B cell (primary cell): ENCODE results near the gene CAPN3. TPM values are rescaled to one million over a fixed set of nuclear protein-coding genes. Genes with fewer than 3 reads are reported as not detected.

Source experiments
- ATAC-seq: fragments of 200-7000 bp; cut with Tn5 transposase; one replicate; pipeline ENCODE4 v1.10.0; 2021; ENCODE audit warnings: low read depth, mild to moderate bottlenecking, moderate number of reproducible peaks, moderate library complexity
- CTCF ChIA-PET: fragments of 350-600 bp; sonication (Branson Sonifier 250); formaldehyde crosslinking; loops from one replicate; lab custom pipeline; 2021; ENCODE audit warnings: antibody characterized with exemption, inconsistent platforms; lab: Charles Lee
- POLR2A ChIA-PET: fragments of 350-600 bp; sonication (Branson Sonifier 250); formaldehyde crosslinking; loops from one replicate; lab custom pipeline; 2021; ENCODE audit warnings: antibody characterized with exemption; lab: Charles Lee
- DNase-seq: peaks from one replicate; pipeline ENCODE4 v3.0.0; 2013
- H2AFZ ChIP-seq: 2 replicates; pipeline ENCODE4 v1.6.1; 2012; ENCODE audit warnings: mild to moderate bottlenecking, low read depth, low read length; ENCODE audit not compliant: insufficient read depth, poor library complexity, severe bottlenecking
- H3K27ac ChIP-seq, 2 donors: 1 replicate in 1 of 2; 2 replicates in 1 of 2; pipeline ENCODE4 v1.5.1; 2012 to 2013; ENCODE audit warnings: low read length in 2 of 2, mild to moderate bottlenecking in 2 of 2, moderate library complexity in 1 of 2
- H3K27me3 ChIP-seq, 4 experiments: fragments of 200-600 bp in 1 of 4; sonication (generic) in 1 of 4; replicated peaks in 1 of 4; 1 replicate in 2 of 4; 2 replicates in 2 of 4; pipeline versions ENCODE4 v1.6.1 to v1.7.0; 2013 to 2016; ENCODE audit warnings: low read length in 3 of 4, mild to moderate bottlenecking in 2 of 4, mixed read lengths in 1 of 4, moderate library complexity in 1 of 4; ENCODE audit not compliant: insufficient read depth in 4 of 4, control insufficient read depth in 3 of 4; ENCODE audit errors: control extremely low read depth in 1 of 4
- H3K36me3 ChIP-seq, 2 experiments: replicated peaks in 1 of 2; 1 replicate in 1 of 2; 2 replicates in 1 of 2; pipeline versions ENCODE4 v1.6.1 to v1.7.1; 2013; ENCODE audit warnings: low read length in 1 of 2; ENCODE audit not compliant: insufficient read depth in 2 of 2, control insufficient read depth in 1 of 2; ENCODE audit errors: control extremely low read depth in 1 of 2, extremely low read depth in 1 of 2
- H3K4me1 ChIP-seq, 2 donors: fragments of 200-600 bp in 1 of 2; sonication (generic) in 1 of 2; 1 replicate in 1 of 2; 2 replicates in 1 of 2; pipeline versions ENCODE4 v1.5.1 to v1.6.1; 2013 to 2017; ENCODE audit warnings: low read length in 2 of 2; ENCODE audit not compliant: control insufficient read depth in 2 of 2, insufficient read depth in 2 of 2
- H3K4me2 ChIP-seq: replicated peaks from 2 replicates; pipeline ENCODE3; 2012; ENCODE audit warnings: mild to moderate bottlenecking, low read depth, low read length; ENCODE audit not compliant: poor library complexity, severe bottlenecking
- H3K4me3 ChIP-seq, 5 experiments: fragments of 200-600 bp in 1 of 5; sonication (generic) in 1 of 5; 1 replicate in 3 of 5; 2 replicates in 2 of 5; pipeline versions ENCODE4 v1.5.1 to v1.7.0; 2011 to 2016; ENCODE audit warnings: low read length in 4 of 5, mild to moderate bottlenecking in 4 of 5, low read depth in 2 of 5, control low read depth in 1 of 5, moderate library complexity in 1 of 5; ENCODE audit not compliant: insufficient read depth in 1 of 5; ENCODE audit errors: control extremely low read depth in 1 of 5, extremely low read depth in 1 of 5
- H3K79me2 ChIP-seq: fragments of 200-600 bp; sonication (generic); one replicate; pipeline ENCODE4 v1.6.0; 2016; ENCODE audit warnings: low read length; ENCODE audit not compliant: control insufficient read depth, insufficient read depth
- H3K9ac ChIP-seq: fragments of 200-600 bp; sonication (generic); 2 replicates; pipeline ENCODE4 v1.6.1; 2017; ENCODE audit warnings: mild to moderate bottlenecking, low read length, moderate library complexity
- H3K9me3 ChIP-seq, 3 donors: one replicate each; pipeline versions ENCODE4 v1.6.1 to v1.7.1; 2013; ENCODE audit warnings: low read length in 2 of 3; ENCODE audit not compliant: control insufficient read depth in 2 of 3, insufficient read depth in 1 of 3; ENCODE audit errors: control extremely low read depth in 1 of 3
- H4K20me1 ChIP-seq: 2 replicates; pipeline ENCODE4 v1.6.0; 2012; ENCODE audit warnings: mild to moderate bottlenecking, low read length; ENCODE audit not compliant: insufficient read depth, control insufficient read depth, poor library complexity, severe bottlenecking
- H3K27ac Mint-ChIP-seq: one replicate; pipeline ENCODE4 v1.8.0; 2021; ENCODE audit warnings: mixed read lengths
- H3K27me3 Mint-ChIP-seq: one replicate; pipeline ENCODE4 v1.8.0; 2021; ENCODE audit warnings: mixed read lengths
- H3K4me1 Mint-ChIP-seq: one replicate; pipeline ENCODE4 v1.8.0; 2021; ENCODE audit warnings: mixed read lengths
- H3K4me3 Mint-ChIP-seq: one replicate; pipeline ENCODE4 v1.8.0; 2021; ENCODE audit warnings: mixed read lengths
- H3K9me3 Mint-ChIP-seq: one replicate; pipeline ENCODE4 v1.8.0; 2022; ENCODE audit warnings: mixed read lengths; ENCODE audit not compliant: insufficient read depth
- CTCF ChIP-seq: fragments of 200-600 bp; IDR thresholded peaks from one replicate; pipeline ENCODE4 v1.8.0; 2022; ENCODE audit warnings: antibody characterized with exemption, mild to moderate bottlenecking
- EZH2 ChIP-seq: IDR thresholded peaks from 2 replicates; pipeline ENCODE4 v1.6.1; 2012; ENCODE audit warnings: borderline replicate concordance, low read depth, mild to moderate bottlenecking, moderate library complexity, low read length; ENCODE audit not compliant: insufficient read depth, poor library complexity, severe bottlenecking
- WGBS: methylation state at CpG from one replicate; pipeline ENCODE4 v1.1.5; 2013; ENCODE audit warnings: missing lambda C conversion rate; ENCODE audit not compliant: insufficient coverage; 5-methylcytosine and 5-hydroxymethylcytosine counted together
- intact Hi-C: fragments of 100-400 bp; cut with micrococcal nuclease; formaldehyde crosslinking; loops from one replicate; pipeline ENCODE4 v1.10.0; 2022
- polyA plus RNA-seq: library from polyadenylated mRNA; depleted of rRNA; stranded (reverse); fragments of >200 nt; gene quantifications from 2 replicates; pipeline ENCODE4 v1.2.3, GENCODE V29; 2012
- total RNA-seq, 2 donors: library from RNA; stranded (reverse); fragments of 120-200 nt in 1 of 2; gene quantifications; 1 replicate in 1 of 2; 2 replicates in 1 of 2; pipeline versions ENCODE4 v1.2.3 to v1.2.4, GENCODE V29; 2013 to 2022

CAPN3 gene
- total and polyA plus RNA-seq, 2 donors (not counting 1 experiment from before 2014, with no cell fraction given): 41.7 to 143 TPM

GRCh38 chr15:42385206-42385979 is 26.1 kb downstream of the CAPN3 start:
- DNase-seq: no peak
- Histone ChIP-seq H4K20me1 (no peaks in the 10 kb centered on the region), H3K9ac (no peak overlapping the region), H3K79me2 (no peaks in the 10 kb centered on the region), H3K36me3 (peaks cover 0 to 20% of the 10 kb centered on the region in 2 experiments), H3K4me3 (no peak overlapping the region), H2AFZ (no peak overlapping the region), H3K4me1 (no peaks in the 10 kb centered on the region), H3K9me3 (no peaks in the 10 kb centered on the region), H3K4me2 (no peak overlapping the region), H3K27me3 (no peaks in the 10 kb centered on the region), H3K27ac (no peak overlapping the region)
- Mint-ChIP-seq H3K27ac (no peak overlapping the region), H3K4me1 (no peaks in the 10 kb centered on the region), H3K4me3 (no peak overlapping the region), H3K9me3 (no peaks in the 10 kb centered on the region), H3K27me3 (no peaks in the 10 kb centered on the region)
- WGBS: no CpG with 5 or more reads among the region's 5 CpGs
- intact Hi-C loops: no loop called here
- no peak for ATAC-seq
- TF ChIP-seq EZH2 (no peak), CTCF (no peak)
- POLR2A ChIA-PET: no interaction called here
- CTCF ChIA-PET: interaction anchor here (0.8 to 1.1 kb wide), 2 partner anchors 9 to 15 kb away, joined by 3 to 6 read pairs; no protein-coding TSS in a partner anchor

- TF ChIP-seq EZH2 (no peak), CTCF (no peak)
- Histone ChIP-seq H3K27me3 (no peaks in the 10 kb centered on the region), H3K4me1 (no peaks in the 10 kb centered on the region), H3K27ac (no peak overlapping the region), H3K79me2 (no peaks in the 10 kb centered on the region), H3K36me3 (peaks cover 0 to 21% of the 10 kb centered on the region in 2 experiments), H3K4me3 (no peak overlapping the region), H4K20me1 (no peaks in the 10 kb centered on the region), H3K9me3 (no peaks in the 10 kb centered on the region), H2AFZ (no peak overlapping the region), H3K4me2 (no peak overlapping the region), H3K9ac (no peak overlapping the region)
- intact Hi-C loops: no loop called here
- no peak for ATAC-seq
- Mint-ChIP-seq H3K9me3 (no peaks in the 10 kb centered on the region), H3K27me3 (no peaks in the 10 kb centered on the region), H3K27ac (no peak overlapping the region), H3K4me1 (no peaks in the 10 kb centered on the region), H3K4me3 (no peak overlapping the region)
- no peak for DNase-seq
- ChIA-PET POLR2A (no interaction called here), CTCF (no interaction called here)
- WGBS: 68% methylated on average over 9 of the region's 12 CpGs
Measured at GRCh38 chr15:42385980-42386700, 26.8 kb downstream of the CAPN3 start.
